Measurements from ENCODE around the gene SEC23B. TPM values are rescaled to one million over a fixed set of nuclear protein-coding genes. Genes with fewer than 3 reads are reported as not detected.
"Not testable (repeated sequence)": the region's sequence is repeated elsewhere in the genome, so short reads cannot be mapped to it uniquely, and the experiment has no call there.

SEC23B gene
- total RNA-seq (2014; rRNA removed; shearing (Covaris generic)) = 51.9 and 66.9 TPM in 2 replicates

DNA sequence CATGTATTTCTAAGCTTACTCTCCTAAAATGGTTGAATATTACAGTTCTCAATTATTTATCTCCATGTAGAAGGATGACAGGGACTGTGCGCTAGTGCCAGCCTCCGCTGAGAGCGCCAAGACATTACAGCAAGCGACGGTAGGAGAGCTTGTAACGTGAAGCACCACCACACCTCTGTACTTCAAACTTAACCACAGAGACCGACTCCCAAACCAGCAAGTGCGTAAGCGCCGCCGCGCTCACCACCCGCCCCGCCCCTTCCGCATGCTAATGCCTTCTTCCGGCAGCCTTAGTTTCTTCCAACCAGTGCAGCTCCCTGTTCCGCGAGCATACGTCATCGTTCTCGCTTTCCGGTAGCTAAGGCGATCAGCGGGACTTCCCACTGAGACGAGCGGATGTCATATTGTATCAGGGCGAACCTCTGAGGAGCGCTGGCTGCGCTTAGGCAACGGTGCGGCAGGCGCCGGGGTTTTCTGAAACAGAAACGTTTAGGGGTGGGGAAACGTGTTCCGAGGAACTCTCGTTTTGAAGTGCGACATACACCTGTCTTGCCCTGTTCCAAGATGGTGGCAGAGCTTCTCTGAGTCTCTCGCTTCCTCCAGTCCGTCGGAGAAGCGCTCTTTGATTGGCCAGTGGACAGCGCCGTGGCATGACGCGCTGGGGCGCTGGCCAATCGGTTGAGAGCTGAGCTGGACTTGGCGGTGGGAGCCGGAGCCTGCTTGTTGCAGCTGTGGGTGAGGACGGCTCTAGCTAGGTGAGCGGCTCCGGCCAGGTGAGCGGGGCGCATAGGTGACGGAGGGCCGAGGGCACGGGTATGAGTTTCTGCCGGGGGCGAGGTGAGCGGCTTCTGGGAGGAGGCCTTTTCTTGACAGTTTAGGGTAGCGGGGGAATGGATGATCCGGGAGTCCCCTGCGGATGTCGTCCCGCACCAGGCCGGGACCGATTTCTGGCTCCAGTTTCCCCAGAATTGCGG is at the start of gene SEC23B:
SEC23B (plus strand) TSS at position 723 of the 974 bp plus-strand sequence. CDS start 2,896 bp downstream, outside the sequence.
- peak; percentile 99 for DNase-seq (ENCODE audit: low spot score)
- in situ Hi-C loops (cut with HindIII; ENCODE audit: low sequenced_read_pairs) = no loop called here

DNA sequence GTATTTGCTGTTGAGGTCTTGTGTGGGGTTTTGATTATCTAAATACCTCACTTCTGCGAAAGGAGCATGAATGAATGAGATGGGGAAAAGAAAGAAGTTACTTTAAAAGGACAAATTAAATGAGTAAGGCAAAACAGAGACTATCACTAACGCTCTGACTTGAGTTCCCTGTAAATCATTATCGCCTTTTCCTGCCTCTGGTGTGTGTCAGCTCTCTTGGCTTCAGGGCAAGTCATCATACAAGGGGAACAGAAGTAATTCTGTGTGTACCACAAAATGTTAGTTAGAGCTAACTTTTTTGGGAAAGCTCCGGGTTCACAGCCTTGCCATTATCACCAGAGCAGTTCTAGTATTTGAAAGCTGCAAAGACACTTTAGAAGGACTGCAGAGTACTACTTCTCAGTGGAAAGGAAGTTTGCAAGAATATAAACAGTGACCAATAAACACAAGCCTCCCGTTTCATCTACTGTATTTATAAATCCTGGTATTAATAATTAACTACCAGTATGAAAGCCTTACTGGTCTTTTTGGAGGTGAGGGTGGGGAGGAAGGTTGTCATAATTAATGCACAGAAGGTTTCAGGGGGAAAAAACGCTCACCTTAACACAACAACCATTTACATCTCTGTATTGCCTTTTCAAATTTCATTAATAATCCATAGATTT is 42.1 kb upstream of the SEC23B start:
- in situ Hi-C loops (cut with HindIII; ENCODE audit: low sequenced_read_pairs) = no loop called here
- DNase-seq (ENCODE audit: low spot score) = no peak

- in situ Hi-C loops (cut with HindIII; ENCODE audit: low sequenced_read_pairs) = no loop called here
- no peak for DNase-seq (ENCODE audit: low spot score)
Observed at GRCh38 chr20:18466574-18466893, 41.2 kb upstream of the SEC23B start.

GRCh38 chr20:18466894-18467730 is 40.6 kb upstream of the SEC23B start, which contains the start of the genes DZANK1 and POLR3F:
Gene DZANK1, minus strand, starts transcription at chr20:18467030. Its CDS starts 1,672 bp downstream, at chr20:18465358.
Gene POLR3F, plus strand, starts transcription at chr20:18467390. Its CDS starts 117 bp downstream, at chr20:18467507.
- peak; percentile 98 for DNase-seq (ENCODE audit: low spot score)
- in situ Hi-C loops (cut with HindIII; ENCODE audit: low sequenced_read_pairs) = no loop called here

DNA sequence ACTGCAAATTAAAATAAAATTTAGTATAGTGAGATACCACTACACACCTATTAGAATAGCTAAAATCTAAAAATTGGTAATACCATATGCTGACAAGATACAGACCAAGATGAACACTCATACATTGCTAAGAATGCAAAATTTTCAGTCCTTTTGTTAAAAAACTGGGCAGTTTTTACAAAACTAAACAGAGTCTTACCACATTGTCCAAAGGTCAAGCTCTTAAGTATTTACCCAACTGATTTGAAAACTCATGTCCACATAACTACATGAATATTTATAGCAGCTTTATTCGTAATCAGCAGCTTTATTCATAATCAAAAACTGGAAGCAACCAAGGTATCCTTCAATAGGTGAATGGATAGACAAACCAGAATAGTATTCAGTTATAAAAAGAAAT is 30.5 kb upstream of the SEC23B start:
- in situ Hi-C loops (cut with HindIII; ENCODE audit: low sequenced_read_pairs) = no loop called here
- DNase-seq (ENCODE audit: low spot score) = no peak

- DNase-seq (ENCODE audit: low spot score) = no peak
- in situ Hi-C loops (cut with HindIII; ENCODE audit: low sequenced_read_pairs) = no loop called here
Observed at GRCh38 chr20:18477821-18478220, 29.9 kb upstream of the SEC23B start.

DNA sequence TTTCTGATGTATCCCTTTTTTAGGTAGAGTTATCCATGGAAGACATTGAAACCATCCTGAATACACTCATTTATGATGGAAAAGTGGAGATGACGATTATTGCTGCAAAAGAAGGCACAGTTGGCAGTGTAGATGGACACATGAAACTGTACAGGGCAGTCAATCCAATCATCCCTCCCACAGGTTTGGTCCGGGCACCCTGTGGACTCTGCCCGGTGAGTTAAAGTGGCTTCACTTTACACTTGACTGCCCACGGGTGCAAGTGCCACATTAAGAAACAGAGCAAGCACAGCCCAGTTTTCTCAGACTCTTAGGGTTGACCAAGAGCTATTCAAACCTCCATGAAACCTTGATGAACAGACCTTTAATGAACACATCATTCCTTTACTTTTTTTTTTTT is 26.1 kb upstream of the SEC23B start:
- DNase-seq (ENCODE audit: low spot score) = no peak
- in situ Hi-C loops (cut with HindIII; ENCODE audit: low sequenced_read_pairs) = no loop called here

- in situ Hi-C loops (cut with HindIII; ENCODE audit: low sequenced_read_pairs) = no loop called here
- DNase-seq (ENCODE audit: low spot score) = no peak
Observed at GRCh38 chr20:18488301-18488700, 19.4 kb upstream of the SEC23B start.

- in situ Hi-C loops (cut with HindIII; ENCODE audit: low sequenced_read_pairs) = no loop called here
- DNase-seq (ENCODE audit: low spot score) = peak; percentile 12
Observed at GRCh38 chr20:18496042-18496441, 11.7 kb upstream of the SEC23B start.

DNA sequence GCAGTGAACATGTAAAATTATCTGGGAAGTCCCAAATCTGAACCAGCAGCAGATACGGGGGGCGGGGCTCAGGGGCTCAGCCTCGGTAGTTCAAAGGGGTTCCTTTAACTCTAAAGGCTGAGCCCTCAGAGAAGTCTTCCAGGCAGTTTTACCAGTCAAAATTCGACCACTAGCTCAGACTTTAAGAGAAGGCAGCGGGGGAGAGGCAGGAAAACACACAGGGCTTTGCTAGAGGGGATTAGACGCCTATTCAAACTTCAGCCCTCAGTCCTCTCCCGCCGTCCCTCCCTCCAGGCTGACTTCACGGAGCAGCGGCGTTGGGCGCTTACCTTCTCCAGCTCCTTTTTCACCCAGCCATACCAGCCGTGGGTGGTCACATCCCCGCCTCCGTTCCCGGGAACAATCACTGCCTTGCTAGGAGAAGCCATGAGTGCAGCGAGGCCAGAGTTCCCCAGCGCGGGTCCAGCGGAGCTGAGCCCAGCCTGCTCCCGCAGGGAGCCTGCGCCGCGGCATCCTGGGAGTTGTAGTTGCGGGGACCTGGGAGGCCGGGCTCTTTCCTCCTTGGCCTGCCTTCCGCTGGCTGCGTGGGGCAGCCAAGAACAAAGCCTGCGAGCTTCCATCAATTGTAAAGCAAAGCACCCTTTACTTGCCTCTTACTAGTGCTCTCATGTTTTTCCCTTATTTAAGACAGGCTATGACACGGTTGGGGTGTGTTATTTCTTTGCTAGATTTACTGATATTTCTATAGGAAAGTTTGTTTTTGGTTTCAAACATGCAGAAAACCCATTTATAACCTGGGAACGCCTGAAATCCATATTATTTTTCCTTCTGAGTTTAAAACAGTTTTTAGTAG is 10.8 kb upstream of the SEC23B start, which contains the start of gene RBBP9:
RBBP9 (minus strand) TSS at position 486 of the 853 bp plus-strand sequence; CDS start at position 428, 58 bp downstream.
- in situ Hi-C loops (cut with HindIII; ENCODE audit: low sequenced_read_pairs) = no loop called here

GRCh38 chr20:18497603-18498002 is 10.1 kb upstream of the SEC23B start:
- no peak for DNase-seq (ENCODE audit: low spot score)
- in situ Hi-C loops (cut with HindIII; ENCODE audit: low sequenced_read_pairs) = no loop called here

More for the DNA sequence above, 10.8 kb upstream of the SEC23B start, which contains the start of gene RBBP9:
- DNase-seq (ENCODE audit: low spot score) = peak; percentile 90

DNA sequence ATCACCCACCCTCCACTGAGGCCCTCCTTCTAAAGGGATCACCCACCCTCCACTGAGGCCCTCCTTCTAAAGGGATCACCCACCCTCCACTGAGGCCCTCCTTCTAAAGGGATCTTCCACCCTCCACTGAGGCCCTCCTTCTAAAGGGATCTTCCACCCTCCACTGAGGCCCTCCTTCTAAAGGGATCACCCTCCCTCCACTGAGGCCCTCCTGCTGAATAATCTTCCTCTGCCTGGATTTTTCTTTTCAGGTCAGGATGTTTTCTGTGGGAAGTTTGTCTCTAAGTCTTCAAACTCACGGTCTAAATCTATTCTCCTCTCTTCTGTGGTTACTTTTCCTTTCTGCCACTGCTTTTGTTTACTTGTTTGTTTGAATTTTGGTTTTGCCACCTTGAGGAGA is 6.1 kb upstream of the SEC23B start:
- in situ Hi-C loops (cut with HindIII; ENCODE audit: low sequenced_read_pairs); DNase-seq (ENCODE audit: low spot score): not testable (repeated sequence)

GRCh38 chr20:18504479-18505060 is 3.2 kb upstream of the SEC23B start:
- no peak for DNase-seq (ENCODE audit: low spot score)
- in situ Hi-C loops (cut with HindIII; ENCODE audit: low sequenced_read_pairs) = no loop called here

DNA sequence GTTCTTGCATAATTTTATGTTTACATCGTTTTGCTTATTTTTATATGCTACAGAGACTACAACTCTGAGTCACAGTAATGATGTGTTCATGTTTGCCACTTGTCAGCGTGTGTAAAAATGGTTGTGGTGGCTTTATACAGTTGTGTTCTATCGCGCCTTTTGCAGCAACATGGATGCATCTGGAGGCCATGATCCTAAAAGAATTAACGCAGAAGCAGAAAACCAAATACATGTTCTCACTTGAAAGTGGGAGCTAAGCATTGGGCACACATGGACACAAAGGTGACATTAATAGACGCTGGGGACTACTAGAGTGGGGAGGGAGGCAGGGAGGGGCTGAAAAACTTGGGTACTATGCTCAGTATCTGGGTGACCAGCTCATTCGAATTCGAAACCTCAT is 996 bp upstream of the SEC23B start:
- in situ Hi-C loops (cut with HindIII; ENCODE audit: low sequenced_read_pairs) = no loop called here
- DNase-seq (ENCODE audit: low spot score) = no peak

DNA sequence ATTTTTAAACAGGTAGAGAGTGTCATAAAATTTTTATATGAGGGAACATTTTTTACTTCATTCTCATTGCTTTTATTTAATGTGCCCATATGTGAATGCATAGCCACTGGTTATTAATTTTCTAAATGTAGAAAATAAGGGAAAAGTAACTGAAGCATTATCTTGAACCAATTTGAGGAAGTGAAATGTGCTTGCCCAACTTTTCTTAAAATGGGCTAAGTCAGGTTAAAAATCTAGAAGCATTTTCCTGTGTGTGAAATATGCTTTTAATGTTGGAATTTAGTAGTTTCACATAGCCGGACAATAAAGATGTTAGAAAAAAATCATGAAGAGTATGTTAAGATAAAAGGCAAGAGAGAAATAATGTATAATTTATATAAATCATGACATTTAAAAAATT is 3.8 kb downstream of the SEC23B start:
- DNase-seq (ENCODE audit: low spot score) = no peak
- in situ Hi-C loops (cut with HindIII; ENCODE audit: low sequenced_read_pairs) = no loop called here

DNA sequence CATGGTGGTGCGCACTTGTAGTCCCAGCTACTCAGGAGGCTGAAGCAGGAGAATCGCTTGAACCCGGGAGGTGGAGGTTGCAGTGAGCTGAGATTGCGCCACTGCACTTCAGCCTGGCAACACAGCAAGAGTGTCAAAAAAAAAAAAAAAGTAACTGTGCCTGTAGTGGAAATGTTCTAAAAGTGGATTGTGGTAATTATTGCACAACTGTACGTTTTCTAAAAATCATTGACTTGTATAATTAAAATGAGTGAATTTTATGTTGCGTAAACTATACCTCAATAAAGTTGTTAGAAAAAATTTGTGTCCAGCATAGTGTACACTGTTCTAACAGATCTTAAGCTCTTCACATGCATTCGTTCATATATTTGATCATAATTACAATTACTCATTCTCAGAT is 5.5 kb downstream of the SEC23B start:
- in situ Hi-C loops (cut with HindIII; ENCODE audit: low sequenced_read_pairs) = no loop called here
- DNase-seq (ENCODE audit: low spot score) = no peak

DNA sequence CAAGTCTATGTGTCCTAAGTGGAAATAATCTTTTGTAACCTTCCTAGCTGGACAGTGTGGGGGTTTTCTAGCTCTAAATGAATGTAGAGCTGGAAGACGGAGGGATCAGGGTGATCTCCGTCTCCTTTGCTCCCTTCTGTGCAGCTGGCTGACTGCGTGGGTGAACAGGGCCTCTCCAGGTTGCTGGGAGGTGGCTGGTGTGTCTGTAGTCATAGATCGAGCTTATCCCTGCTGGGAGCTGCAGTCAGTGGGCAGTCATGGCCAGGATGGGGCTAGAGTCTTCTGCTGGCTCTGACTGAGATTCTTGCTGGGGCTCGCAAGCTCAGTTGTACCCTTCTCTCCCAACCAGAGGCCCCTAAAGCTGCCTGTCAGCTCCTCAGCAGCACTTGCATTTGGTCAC is 6.4 kb downstream of the SEC23B start:
- no peak for DNase-seq (ENCODE audit: low spot score)
- in situ Hi-C loops (cut with HindIII; ENCODE audit: low sequenced_read_pairs) = no loop called here

- in situ Hi-C loops (cut with HindIII; ENCODE audit: low sequenced_read_pairs) = no loop called here
- DNase-seq (ENCODE audit: low spot score) = no peak
Observed at GRCh38 chr20:18515973-18516372, 8.2 kb downstream of the SEC23B start.

All from G401 (cell line).